ENCODE results near the gene KIF3A.

GRCh38 chr5:132776131-132776937 is 39.0 kb upstream of the KIF3A start:
- no peak for TF ChIP-seq POLR2A (IDR thresholded peaks at IDR 0.05)
- TF ChIP-seq, protein P1, sequence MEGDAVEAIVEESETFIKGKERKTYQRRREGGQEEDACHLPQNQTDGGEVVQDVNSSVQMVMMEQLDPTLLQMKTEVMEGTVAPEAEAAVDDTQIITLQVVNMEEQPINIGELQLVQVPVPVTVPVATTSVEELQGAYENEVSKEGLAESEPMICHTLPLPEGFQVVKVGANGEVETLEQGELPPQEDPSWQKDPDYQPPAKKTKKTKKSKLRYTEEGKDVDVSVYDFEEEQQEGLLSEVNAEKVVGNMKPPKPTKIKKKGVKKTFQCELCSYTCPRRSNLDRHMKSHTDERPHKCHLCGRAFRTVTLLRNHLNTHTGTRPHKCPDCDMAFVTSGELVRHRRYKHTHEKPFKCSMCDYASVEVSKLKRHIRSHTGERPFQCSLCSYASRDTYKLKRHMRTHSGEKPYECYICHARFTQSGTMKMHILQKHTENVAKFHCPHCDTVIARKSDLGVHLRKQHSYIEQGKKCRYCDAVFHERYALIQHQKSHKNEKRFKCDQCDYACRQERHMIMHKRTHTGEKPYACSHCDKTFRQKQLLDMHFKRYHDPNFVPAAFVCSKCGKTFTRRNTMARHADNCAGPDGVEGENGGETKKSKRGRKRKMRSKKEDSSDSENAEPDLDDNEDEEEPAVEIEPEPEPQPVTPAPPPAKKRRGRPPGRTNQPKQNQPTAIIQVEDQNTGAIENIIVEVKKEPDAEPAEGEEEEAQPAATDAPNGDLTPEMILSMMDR (IDR thresholded peaks at IDR 0.05): no peak
